Measurements from ENCODE around the gene SMIM1.
"Not testable (repeated sequence)": the region's sequence is repeated elsewhere in the genome, so short reads cannot be mapped to it uniquely, and the experiment has no call there.

SMIM1 gene

GRCh38 chr1:3745071-3745470 lies 27.5 kb upstream of the SMIM1 start:
- peak overlapping the region; percentile 54 for H3K27ac Mint-ChIP-seq
- no peaks in the 10 kb centered on the region for H3K36me3 Mint-ChIP-seq
- H3K4me1 Mint-ChIP-seq (ENCODE audit: low read depth), result peaks cover 32% of the 10 kb centered on the region
- H3K4me3 Mint-ChIP-seq, result peak overlapping the region; percentile 85
- no peaks in the 10 kb centered on the region for H3K9me3 Mint-ChIP-seq (ENCODE audit: low read depth)
- no peaks in the 10 kb centered on the region for H3K27me3 Mint-ChIP-seq

- Mint-ChIP-seq H3K27ac (peak overlapping the region; percentile 84), H3K4me3 (peak overlapping the region; percentile 85), H3K36me3 (no peaks in the 10 kb centered on the region), H3K9me3 (ENCODE audit: low read depth) (no peaks in the 10 kb centered on the region), H3K27me3 (no peaks in the 10 kb centered on the region), H3K4me1 (ENCODE audit: low read depth) (peaks cover 32% of the 10 kb centered on the region)
Observed at GRCh38 chr1:3745590-3746381, 26.8 kb upstream of the SMIM1 start.

GRCh38 chr1:3746389-3746829 lies 26.1 kb upstream of the SMIM1 start:
- H3K9me3 Mint-ChIP-seq (ENCODE audit: low read depth), result no peaks in the 10 kb centered on the region
- peak overlapping the region; percentile 85 for H3K4me3 Mint-ChIP-seq
- H3K27me3 Mint-ChIP-seq, result no peaks in the 10 kb centered on the region
- peaks cover 32% of the 10 kb centered on the region for H3K4me1 Mint-ChIP-seq (ENCODE audit: low read depth)
- H3K27ac Mint-ChIP-seq, result peak overlapping the region; percentile 84
- no peaks in the 10 kb centered on the region for H3K36me3 Mint-ChIP-seq

- Mint-ChIP-seq H3K27me3 (no peaks in the 10 kb centered on the region), H3K4me1 (ENCODE audit: low read depth) (peaks cover 32% of the 10 kb centered on the region), H3K36me3 (no peaks in the 10 kb centered on the region), H3K9me3 (ENCODE audit: low read depth) (no peaks in the 10 kb centered on the region), H3K27ac (no peak overlapping the region), H3K4me3 (peak overlapping the region; percentile 85)
Observed at GRCh38 chr1:3746830-3747521, 25.6 kb upstream of the SMIM1 start.

GRCh38 chr1:3747522-3747848 lies 25.1 kb upstream of the SMIM1 start:
- Mint-ChIP-seq H3K4me3 (peak overlapping the region; percentile 78), H3K27me3 (no peaks in the 10 kb centered on the region), H3K27ac (no peak overlapping the region), H3K4me1 (ENCODE audit: low read depth) (peaks cover 32% of the 10 kb centered on the region), H3K9me3 (ENCODE audit: low read depth) (no peaks in the 10 kb centered on the region), H3K36me3 (no peaks in the 10 kb centered on the region)

GRCh38 chr1:3747903-3748302 lies 24.6 kb upstream of the SMIM1 start:
- H3K27me3 Mint-ChIP-seq, result no peaks in the 10 kb centered on the region
- peak overlapping the region; percentile 78 for H3K4me3 Mint-ChIP-seq
- H3K27ac Mint-ChIP-seq, result no peak overlapping the region
- no peaks in the 10 kb centered on the region for H3K9me3 Mint-ChIP-seq (ENCODE audit: low read depth)
- H3K36me3 Mint-ChIP-seq, result no peaks in the 10 kb centered on the region
- H3K4me1 Mint-ChIP-seq (ENCODE audit: low read depth), result peaks cover 32% of the 10 kb centered on the region

GRCh38 chr1:3748316-3748900 lies 24.1 kb upstream of the SMIM1 start:
- peaks cover 29% of the 10 kb centered on the region for H3K4me1 Mint-ChIP-seq (ENCODE audit: low read depth)
- not testable (repeated sequence) for H3K27me3 Mint-ChIP-seq; H3K9me3 Mint-ChIP-seq (ENCODE audit: low read depth); H3K36me3 Mint-ChIP-seq; H3K27ac Mint-ChIP-seq
- H3K4me3 Mint-ChIP-seq, result peak overlapping the region; percentile 78

GRCh38 chr1:3749512-3749911 lies 23.0 kb upstream of the SMIM1 start:
- H3K27me3 Mint-ChIP-seq, result no peaks in the 10 kb centered on the region
- no peak overlapping the region for H3K4me3 Mint-ChIP-seq
- peaks cover 26% of the 10 kb centered on the region for H3K4me1 Mint-ChIP-seq (ENCODE audit: low read depth)
- H3K36me3 Mint-ChIP-seq, result no peaks in the 10 kb centered on the region
- no peak overlapping the region for H3K27ac Mint-ChIP-seq
- no peaks in the 10 kb centered on the region for H3K9me3 Mint-ChIP-seq (ENCODE audit: low read depth)

GRCh38 chr1:3750741-3751140 lies 21.8 kb upstream of the SMIM1 start:
- no peak overlapping the region for H3K27ac Mint-ChIP-seq
- H3K4me1 Mint-ChIP-seq (ENCODE audit: low read depth), result peaks cover 18% of the 10 kb centered on the region
- no peaks in the 10 kb centered on the region for H3K9me3 Mint-ChIP-seq (ENCODE audit: low read depth)
- no peak overlapping the region for H3K4me3 Mint-ChIP-seq
- no peaks in the 10 kb centered on the region for H3K36me3 Mint-ChIP-seq
- H3K27me3 Mint-ChIP-seq, result no peaks in the 10 kb centered on the region

GRCh38 chr1:3752400-3752945 lies 20.1 kb upstream of the SMIM1 start, which contains the start of gene CCDC27:
Gene CCDC27 (plus strand): TSS chr1:3752450. CDS start chr1:3752482, 32 bp downstream.
- Mint-ChIP-seq H3K9me3 (ENCODE audit: low read depth) (no peaks in the 10 kb centered on the region), H3K27ac (no peak within 1 kb of the TSS), H3K27me3 (no peaks in the 10 kb centered on the region), H3K4me3 (no peak within 1 kb of the TSS), H3K36me3 (no peaks in the 10 kb centered on the region), H3K4me1 (ENCODE audit: low read depth) (peaks cover 10% of the 10 kb centered on the region)

GRCh38 chr1:3753656-3754454 lies 18.7 kb upstream of the SMIM1 start:
- Mint-ChIP-seq H3K36me3 (no peaks in the 10 kb centered on the region), H3K27ac (no peak overlapping the region), H3K27me3 (peaks cover 2% of the 10 kb centered on the region), H3K9me3 (ENCODE audit: low read depth) (no peaks in the 10 kb centered on the region), H3K4me1 (ENCODE audit: low read depth) (no peaks in the 10 kb centered on the region), H3K4me3 (no peak overlapping the region)

GRCh38 chr1:3756394-3756793 lies 16.2 kb upstream of the SMIM1 start:
- H3K4me1 Mint-ChIP-seq (ENCODE audit: low read depth), result no peaks in the 10 kb centered on the region
- H3K27me3 Mint-ChIP-seq, result peaks cover 2% of the 10 kb centered on the region
- no peaks in the 10 kb centered on the region for H3K36me3 Mint-ChIP-seq
- H3K4me3 Mint-ChIP-seq, result no peak overlapping the region
- no peak overlapping the region for H3K27ac Mint-ChIP-seq
- H3K9me3 Mint-ChIP-seq (ENCODE audit: low read depth), result no peaks in the 10 kb centered on the region

GRCh38 chr1:3759164-3759563 lies 13.4 kb upstream of the SMIM1 start:
- H3K4me3 Mint-ChIP-seq, result no peak overlapping the region
- peaks cover 2% of the 10 kb centered on the region for H3K27me3 Mint-ChIP-seq
- no peak overlapping the region for H3K27ac Mint-ChIP-seq
- H3K36me3 Mint-ChIP-seq, result no peaks in the 10 kb centered on the region
- H3K9me3 Mint-ChIP-seq (ENCODE audit: low read depth), result no peaks in the 10 kb centered on the region
- no peaks in the 10 kb centered on the region for H3K4me1 Mint-ChIP-seq (ENCODE audit: low read depth)

GRCh38 chr1:3759796-3760195 lies 12.8 kb upstream of the SMIM1 start:
- H3K27me3 Mint-ChIP-seq, result peaks cover 5% of the 10 kb centered on the region
- no peak overlapping the region for H3K4me3 Mint-ChIP-seq
- no peak overlapping the region for H3K27ac Mint-ChIP-seq
- no peaks in the 10 kb centered on the region for H3K36me3 Mint-ChIP-seq
- no peaks in the 10 kb centered on the region for H3K4me1 Mint-ChIP-seq (ENCODE audit: low read depth)
- H3K9me3 Mint-ChIP-seq (ENCODE audit: low read depth), result no peaks in the 10 kb centered on the region
